ENCODE data around the gene CIAPIN1. TPM values are rescaled to one million over a fixed set of nuclear protein-coding genes. Genes with fewer than 3 reads are reported as not detected.
"Not testable (repeated sequence)": the region's sequence is repeated elsewhere in the genome, so short reads cannot be mapped to it uniquely, and the experiment has no call there.

CIAPIN1 gene
- total RNA-seq, 1 donor from 2014 or later: 60.9 TPM

GRCh38 chr16:57440551-57440950 lies 6.6 kb downstream of the CIAPIN1 start:
- DNase-seq (ENCODE audit: low read depth in 2 of 2): not testable (repeated sequence)

GRCh38 chr16:57439947-57440346 lies 7.2 kb downstream of the CIAPIN1 start:
- not testable (repeated sequence) for DNase-seq (ENCODE audit: low read depth in 2 of 2)

- DNase-seq (ENCODE audit: low read depth in 2 of 2): no peak
These were observed 11.3 kb downstream of the CIAPIN1 start for GRCh38 chr16:57435838-57436237.

- DNase-seq (ENCODE audit: low read depth in 2 of 2): no peak
These were observed 13.2 kb downstream of the CIAPIN1 start for GRCh38 chr16:57434003-57434402.

GRCh38 chr16:57432989-57433388 lies 14.2 kb downstream of the CIAPIN1 start:
- no peak for DNase-seq (ENCODE audit: low read depth in 2 of 2)

- no peak for DNase-seq (ENCODE audit: low read depth in 2 of 2)
These were observed 14.7 kb downstream of the CIAPIN1 start for GRCh38 chr16:57432505-57432904.

GRCh38 chr16:57430955-57431354 lies 16.2 kb downstream of the CIAPIN1 start:
- no peak for DNase-seq (ENCODE audit: low read depth in 2 of 2)

- no peak for DNase-seq (ENCODE audit: low read depth in 2 of 2)
These were observed 19.4 kb downstream of the CIAPIN1 start for GRCh38 chr16:57427824-57428223.

- no peak for DNase-seq (ENCODE audit: low read depth in 2 of 2)
These were observed 19.9 kb downstream of the CIAPIN1 start for GRCh38 chr16:57427307-57427706.

- DNase-seq (ENCODE audit: low read depth in 2 of 2): no peak
These were observed 20.8 kb downstream of the CIAPIN1 start for GRCh38 chr16:57426356-57426755.

- DNase-seq (ENCODE audit: low read depth in 2 of 2): peak in 1 of 2 donors; percentile 40
These were observed 22.6 kb downstream of the CIAPIN1 start for GRCh38 chr16:57424583-57424982.

- no peak for DNase-seq (ENCODE audit: low read depth in 2 of 2)
These were observed 24.0 kb downstream of the CIAPIN1 start for GRCh38 chr16:57423152-57423551.

GRCh38 chr16:57422026-57422944 lies 24.9 kb downstream of the CIAPIN1 start:
- peak; percentile 64 to 80 for DNase-seq (ENCODE audit: low read depth in 2 of 2)

GRCh38 chr16:57419506-57419905 lies 27.7 kb downstream of the CIAPIN1 start:
- no peak for DNase-seq (ENCODE audit: low read depth in 2 of 2)

- no peak for DNase-seq (ENCODE audit: low read depth in 2 of 2)
These were observed 31.1 kb downstream of the CIAPIN1 start for GRCh38 chr16:57416084-57416483.

GRCh38 chr16:57413733-57414132 lies 33.5 kb downstream of the CIAPIN1 start:
- no peak for DNase-seq (ENCODE audit: low read depth in 2 of 2)

GRCh38 chr16:57413301-57413730 lies 33.9 kb downstream of the CIAPIN1 start:
- DNase-seq (ENCODE audit: low read depth in 2 of 2): no peak

GRCh38 chr16:57412584-57412983 lies 34.6 kb downstream of the CIAPIN1 start:
- no peak for DNase-seq (ENCODE audit: low read depth in 2 of 2)

- DNase-seq (ENCODE audit: low read depth in 2 of 2): peak in 1 of 2 donors; percentile 20
These were observed 35.7 kb downstream of the CIAPIN1 start for GRCh38 chr16:57411362-57411976.

GRCh38 chr16:57409870-57410587 lies 37.2 kb downstream of the CIAPIN1 start:
- DNase-seq (ENCODE audit: low read depth in 2 of 2): peak; percentile 24 to 28

GRCh38 chr16:57409065-57409464 lies 38.1 kb downstream of the CIAPIN1 start:
- peak in 1 of 2 donors; percentile 46 for DNase-seq (ENCODE audit: low read depth in 2 of 2)

Data from lung microvascular endothelial cell (primary cell).